OCI-LY1 (cell line): ENCODE measurements around the gene LCE1E.

ENCODE experiments used
- CTCF ChIP-seq: fragments of 200-600 bp; sonication (generic), shearing (Covaris generic); IDR thresholded peaks from 2 replicates; pipeline ENCODE4 v1.5.1; 2017; ENCODE audit warnings: mild to moderate bottlenecking, antibody characterized with exemption, low read length, moderate library complexity, mixed read lengths
- EZH2 ChIP-seq: fragments of 200-600 bp; sonication (generic), shearing (Covaris generic); IDR thresholded peaks from 2 replicates; pipeline ENCODE4 v1.8.0; 2017; ENCODE audit warnings: borderline replicate concordance, mixed run types, mild to moderate bottlenecking, antibody characterized with exemption, low read length, moderate library complexity, mixed read lengths

DNA sequence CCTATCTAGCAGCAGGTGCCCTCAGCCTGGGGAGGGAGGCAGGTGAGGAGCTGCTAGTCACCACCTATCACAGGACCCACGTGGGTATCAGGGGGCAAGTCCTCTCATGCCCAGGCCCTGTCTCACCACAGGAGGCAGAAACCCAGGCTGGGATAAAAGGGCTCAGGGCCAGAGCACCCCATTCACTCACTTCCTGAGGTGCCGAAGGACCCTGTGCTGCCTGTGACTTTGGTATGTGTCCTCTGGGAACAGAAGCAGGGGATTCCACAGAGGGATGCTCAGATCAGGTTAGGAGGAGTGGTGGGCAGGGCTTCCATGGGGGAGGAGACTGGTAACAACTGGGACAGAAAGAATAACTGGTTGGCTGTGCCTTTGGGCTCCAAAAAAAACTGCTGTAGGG is at the start of gene LCE1E:
- TF ChIP-seq CTCF, result no peak
- TF ChIP-seq EZH2, result no peak
